ENCODE results near the gene POLR2I.

- TF ChIP-seq RAD21 (conservative IDR thresholded peaks at IDR 0.05) (no peak), CTCF (IDR thresholded peaks at IDR 0.05; ENCODE audit: poor library complexity, severe bottlenecking) (no peak), REST (IDR thresholded peaks at IDR 0.05; ENCODE audit: borderline replicate concordance) (no peak), EP300 (conservative IDR thresholded peaks at IDR 0.05; ENCODE audit: poor library complexity, severe bottlenecking) (no peak), TAF1 (IDR thresholded peaks at IDR 0.05; ENCODE audit: low read depth) (no peak), POLR2AphosphoS5 (IDR thresholded peaks at IDR 0.05) (no peak), EZH2 (IDR thresholded peaks at IDR 0.05; ENCODE audit: borderline replicate concordance, insufficient read depth, low read length, poor library complexity, severe bottlenecking) (no peak)
Measured at GRCh38 chr19:36113425-36113824, 1.2 kb downstream of the POLR2I start.

Measured in neural cell (in vitro differentiated cells).